Measurements from ENCODE around the gene TLCD2. TPM values are rescaled to one million over a fixed set of nuclear protein-coding genes. Genes with fewer than 3 reads are reported as not detected.
A peak's percentile ranks its signal among the peaks of the same experiment; 100 is the strongest.
"Not testable (repeated sequence)": the region's sequence is repeated elsewhere in the genome, so short reads cannot be mapped to it uniquely, and the experiment has no call there.

TLCD2 gene
- total and polyA plus RNA-seq, 3 experiments from 2014 or later, result 0.09 to 0.32 (median 0.22) TPM

- Histone ChIP-seq H3K27me3 (ENCODE audit: insufficient read depth, low read length, poor library complexity, severe bottlenecking) (no peaks in the 10 kb centered on the region), H3K36me3 (ENCODE audit: insufficient read depth, low read length) (no peaks in the 10 kb centered on the region), H3K4me1 (ENCODE audit: insufficient read depth, low read length) (peaks cover 38% of the 10 kb centered on the region), H3K9me3 (ENCODE audit: low read length) (no peaks in the 10 kb centered on the region), H3K27ac (ENCODE audit: low read depth, low read length) (no peak overlapping the region), H3K4me3 (ENCODE audit: low read length) (peak overlapping the region; percentile 65)
- H3K36me3 Mint-ChIP-seq, result peaks cover 0 to 38% (median 6%) of the 10 kb centered on the region in 3 donors
- no peaks in the 10 kb centered on the region for H3K9me3 Mint-ChIP-seq
- H3K27ac Mint-ChIP-seq, result peak overlapping the region in 5 of 8 donors; percentile 33 to 80 (median 72)
- POLR2A ChIA-PET, result no interaction called here
- H3K4me1 Mint-ChIP-seq, result peaks cover 29 to 60% (median 31%) of the 10 kb centered on the region in 3 donors
- CTCF ChIA-PET, result interaction anchor here (1.0 kb wide), 1 partner anchor 9 kb away, joined by 3 read pairs; no protein-coding TSS in a partner anchor
- H3K4me3 Mint-ChIP-seq, result peak overlapping the region; percentile 69 to 87 (median 81)
- DNase-seq, result no peak
- H3K27me3 Mint-ChIP-seq, result peaks cover 0 to 2% of the 10 kb centered on the region in 2 donors
Observed at GRCh38 chr17:1725642-1726511, 15.7 kb upstream of the TLCD2 start.

GRCh38 chr17:1724869-1725641, 14.9 kb upstream of the TLCD2 start:
- Histone ChIP-seq H3K36me3 (ENCODE audit: insufficient read depth, low read length) (no peaks in the 10 kb centered on the region), H3K4me3 (ENCODE audit: low read length) (peak overlapping the region; percentile 65), H3K4me1 (ENCODE audit: insufficient read depth, low read length) (peaks cover 42% of the 10 kb centered on the region), H3K9me3 (ENCODE audit: low read length) (no peaks in the 10 kb centered on the region), H3K27ac (ENCODE audit: low read depth, low read length) (peak overlapping the region; percentile 59), H3K27me3 (ENCODE audit: insufficient read depth, low read length, poor library complexity, severe bottlenecking) (no peaks in the 10 kb centered on the region)
- no peaks in the 10 kb centered on the region for H3K9me3 Mint-ChIP-seq
- ChIA-PET CTCF (interaction anchor here (1.3 to 1.5 kb wide), 2 partner anchors 9 to 76 kb away, joined by 3 to 4 read pairs; partner anchors contain the start of gene RILP), POLR2A (interaction anchor here (0.6 to 1.6 kb wide), 7 partner anchors 9 to 1011 kb away, joined by 3 to 14 read pairs (median 3); partner anchors contain the start of genes RPA1 and SMYD4)
- H3K4me1 Mint-ChIP-seq, result peaks cover 32 to 63% (median 35%) of the 10 kb centered on the region in 3 donors
- no peak for DNase-seq
- peaks cover 0 to 33% (median 6%) of the 10 kb centered on the region in 3 donors for H3K36me3 Mint-ChIP-seq
- peaks cover 0 to 2% of the 10 kb centered on the region in 2 donors for H3K27me3 Mint-ChIP-seq
- peak overlapping the region in 4 of 8 donors; percentile 33 to 74 (median 71) for H3K27ac Mint-ChIP-seq
- H3K4me3 Mint-ChIP-seq, result peak overlapping the region; percentile 69 to 87 (median 81)

- Histone ChIP-seq H3K27ac (ENCODE audit: low read depth, low read length) (peak within 1 kb of the TSS; percentile 59), H3K9me3 (ENCODE audit: low read length) (no peaks in the 10 kb centered on the region), H3K4me1 (ENCODE audit: insufficient read depth, low read length) (peaks cover 42% of the 10 kb centered on the region), H3K27me3 (ENCODE audit: insufficient read depth, low read length, poor library complexity, severe bottlenecking) (no peaks in the 10 kb centered on the region), H3K4me3 (ENCODE audit: low read length) (peak within 1 kb of the TSS; percentile 65), H3K36me3 (ENCODE audit: insufficient read depth, low read length) (no peaks in the 10 kb centered on the region)
- peak; percentile 82 to 91 (median 85) for DNase-seq
- CTCF ChIA-PET, result interaction anchor here (1.1 to 5.2 kb wide), 6 partner anchors 8 to 75 kb away, joined by 3 to 41 read pairs (median 4); partner anchors contain the start of genes RILP and SERPINF1
- Mint-ChIP-seq H3K27ac (peak within 1 kb of the TSS; percentile 61 to 96 (median 84)), H3K4me3 (peak within 1 kb of the TSS; percentile 72 to 89 (median 86)), H3K27me3 (peaks cover 0 to 2% of the 10 kb centered on the region in 2 donors), H3K9me3 (no peaks in the 10 kb centered on the region), H3K36me3 (peaks cover 0 to 27% (median 2%) of the 10 kb centered on the region in 3 donors), H3K4me1 (peaks cover 28 to 58% (median 30%) of the 10 kb centered on the region in 3 donors)
- POLR2A ChIA-PET, result interaction anchor here (0.6 to 1.6 kb wide), 6 partner anchors 9 to 105 kb away, joined by 3 to 14 read pairs (median 4); partner anchors contain the start of genes RPA1 and SMYD4
Observed at GRCh38 chr17:1724351-1724868, 14.2 kb upstream of the TLCD2 start, which contains the start of gene WDR81. Gene WDR81 (plus strand): TSS chr17:1724704. CDS start chr17:1724960, 256 bp downstream.

GRCh38 chr17:1722022-1722421, 11.8 kb upstream of the TLCD2 start:
- CTCF ChIA-PET, result interaction anchor here (0.7 to 5.2 kb wide), 11 partner anchors 21 to 324 kb away, joined by 3 to 41 read pairs (median 5); no protein-coding TSS in a partner anchor
- not testable (repeated sequence) for H3K27me3 ChIP-seq (ENCODE audit: insufficient read depth, low read length, poor library complexity, severe bottlenecking); H3K27me3 Mint-ChIP-seq; H3K9me3 ChIP-seq (ENCODE audit: low read length); H3K36me3 ChIP-seq (ENCODE audit: insufficient read depth, low read length); H3K27ac ChIP-seq (ENCODE audit: low read depth, low read length); H3K36me3 Mint-ChIP-seq; H3K4me3 Mint-ChIP-seq; H3K9me3 Mint-ChIP-seq; H3K4me3 ChIP-seq (ENCODE audit: low read length); DNase-seq
- POLR2A ChIA-PET, result interaction anchor here (1.3 kb wide), 1 partner anchor 62 kb away, joined by 6 read pairs; no protein-coding TSS in a partner anchor
- Mint-ChIP-seq H3K4me1 (peaks cover 35 to 53% (median 40%) of the 10 kb centered on the region in 3 donors), H3K27ac (peak overlapping the region in 3 of 8 donors; percentile 94 to 97 (median 94))
- peaks cover 53% of the 10 kb centered on the region for H3K4me1 ChIP-seq (ENCODE audit: insufficient read depth, low read length)

GRCh38 chr17:1720856-1721386, 10.7 kb upstream of the TLCD2 start:
- H3K27me3 Mint-ChIP-seq, result peaks cover 0 to 2% of the 10 kb centered on the region in 2 donors
- no peaks in the 10 kb centered on the region for H3K9me3 ChIP-seq (ENCODE audit: low read length)
- CTCF ChIA-PET, result interaction anchor here (0.7 to 5.2 kb wide), 32 partner anchors 8 to 539 kb away, joined by 3 to 41 read pairs (median 4); partner anchors contain the start of genes RPA1, RTN4RL1 and SMYD4
- peak overlapping the region in 5 of 7 donors; percentile 15 to 87 (median 41) for H3K4me3 Mint-ChIP-seq
- H3K36me3 ChIP-seq (ENCODE audit: insufficient read depth, low read length), result no peaks in the 10 kb centered on the region
- H3K27ac ChIP-seq (ENCODE audit: low read depth, low read length), result no peak overlapping the region
- POLR2A ChIA-PET, result interaction anchor here (0.5 to 1.3 kb wide), 3 partner anchors 45 to 317 kb away, joined by 3 to 6 read pairs (median 4); no protein-coding TSS in a partner anchor
- H3K4me3 ChIP-seq (ENCODE audit: low read length), result no peak overlapping the region
- peaks cover 47% of the 10 kb centered on the region for H3K4me1 ChIP-seq (ENCODE audit: insufficient read depth, low read length)
- peaks cover 0 to 8% (median 0%) of the 10 kb centered on the region in 3 donors for H3K36me3 Mint-ChIP-seq
- DNase-seq, result peak; percentile 45 to 79 (median 62)
- peaks cover 39 to 54% (median 47%) of the 10 kb centered on the region in 3 donors for H3K4me1 Mint-ChIP-seq
- H3K27me3 ChIP-seq (ENCODE audit: insufficient read depth, low read length, poor library complexity, severe bottlenecking), result no peaks in the 10 kb centered on the region
- H3K27ac Mint-ChIP-seq, result peak overlapping the region; percentile 31 to 98 (median 86)
- no peaks in the 10 kb centered on the region for H3K9me3 Mint-ChIP-seq

- peak overlapping the region; percentile 89 for H3K27ac ChIP-seq (ENCODE audit: low read depth, low read length)
- Mint-ChIP-seq H3K4me1 (peaks cover 36 to 50% (median 41%) of the 10 kb centered on the region in 3 donors), H3K36me3 (peaks cover 0 to 5% (median 0%) of the 10 kb centered on the region in 3 donors), H3K27ac (peak overlapping the region in 5 of 8 donors; percentile 11 to 94 (median 68)), H3K9me3 (no peaks in the 10 kb centered on the region), H3K27me3 (peaks cover 0 to 2% of the 10 kb centered on the region in 2 donors), H3K4me3 (peak overlapping the region; percentile 29 to 96 (median 47))
- ChIA-PET CTCF (interaction anchor here (1.4 kb wide), 1 partner anchor 48 kb away, joined by 3 read pairs; no protein-coding TSS in a partner anchor), POLR2A (interaction anchor here (0.5 kb wide), 1 partner anchor 89 kb away, joined by 4 read pairs; no protein-coding TSS in a partner anchor)
- no peaks in the 10 kb centered on the region for H3K9me3 ChIP-seq (ENCODE audit: low read length)
- H3K36me3 ChIP-seq (ENCODE audit: insufficient read depth, low read length), result no peaks in the 10 kb centered on the region
- peaks cover 39% of the 10 kb centered on the region for H3K4me1 ChIP-seq (ENCODE audit: insufficient read depth, low read length)
- no peak for DNase-seq
- H3K4me3 ChIP-seq (ENCODE audit: low read length), result no peak overlapping the region
- no peaks in the 10 kb centered on the region for H3K27me3 ChIP-seq (ENCODE audit: insufficient read depth, low read length, poor library complexity, severe bottlenecking)
Observed at GRCh38 chr17:1718362-1719165, 8.4 kb upstream of the TLCD2 start.

All from CD8-positive, alpha-beta memory T cell (primary cell).